PFSK-1 (cell line): ENCODE data around the gene RGS17.

ENCODE experiments used
- POLR2AphosphoS5 ChIP-seq: IDR thresholded peaks from 2 replicates; pipeline ENCODE4 v1.6.1; 2012; ENCODE audit warnings: low read depth, mild to moderate bottlenecking, control low read depth, low read length, moderate library complexity
- SIN3A ChIP-seq: IDR thresholded peaks from 2 replicates; pipeline ENCODE4 v1.6.1; 2012; ENCODE audit warnings: mild to moderate bottlenecking, low read length, moderate library complexity, borderline replicate concordance; ENCODE audit not compliant: insufficient read depth
- TF ChIP-seq, protein P1 (sequence below), 2 experiments: IDR thresholded peaks; 2 replicates each; pipeline versions ENCODE4 v1.6.1 to v1.8.0; 2011 to 2012; ENCODE audit warnings: low read depth in 2 of 2, low read length in 2 of 2, control low read depth in 1 of 2, inconsistent platforms in 1 of 2, mild to moderate bottlenecking in 1 of 2, moderate library complexity in 1 of 2; ENCODE audit not compliant: insufficient read depth in 1 of 2

DNA sequence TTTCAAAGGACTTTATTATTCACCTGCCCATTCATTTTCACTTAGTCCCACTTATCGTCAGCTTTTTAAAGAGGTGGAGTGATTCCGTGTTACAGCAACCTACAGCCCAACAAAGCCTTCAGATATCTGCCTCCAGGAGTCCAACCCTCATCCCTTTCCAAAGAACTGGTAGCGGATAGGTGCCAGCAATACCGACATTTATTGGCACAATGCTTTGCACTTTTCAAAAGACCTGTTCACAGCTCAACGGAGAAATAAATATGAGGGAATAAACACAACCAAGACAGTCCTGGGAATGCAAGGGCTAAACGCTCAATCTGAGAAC lies 127.8 kb downstream of the RGS17 start:
- TF ChIP-seq POLR2AphosphoS5: no peak
- TF ChIP-seq, protein P1, sequence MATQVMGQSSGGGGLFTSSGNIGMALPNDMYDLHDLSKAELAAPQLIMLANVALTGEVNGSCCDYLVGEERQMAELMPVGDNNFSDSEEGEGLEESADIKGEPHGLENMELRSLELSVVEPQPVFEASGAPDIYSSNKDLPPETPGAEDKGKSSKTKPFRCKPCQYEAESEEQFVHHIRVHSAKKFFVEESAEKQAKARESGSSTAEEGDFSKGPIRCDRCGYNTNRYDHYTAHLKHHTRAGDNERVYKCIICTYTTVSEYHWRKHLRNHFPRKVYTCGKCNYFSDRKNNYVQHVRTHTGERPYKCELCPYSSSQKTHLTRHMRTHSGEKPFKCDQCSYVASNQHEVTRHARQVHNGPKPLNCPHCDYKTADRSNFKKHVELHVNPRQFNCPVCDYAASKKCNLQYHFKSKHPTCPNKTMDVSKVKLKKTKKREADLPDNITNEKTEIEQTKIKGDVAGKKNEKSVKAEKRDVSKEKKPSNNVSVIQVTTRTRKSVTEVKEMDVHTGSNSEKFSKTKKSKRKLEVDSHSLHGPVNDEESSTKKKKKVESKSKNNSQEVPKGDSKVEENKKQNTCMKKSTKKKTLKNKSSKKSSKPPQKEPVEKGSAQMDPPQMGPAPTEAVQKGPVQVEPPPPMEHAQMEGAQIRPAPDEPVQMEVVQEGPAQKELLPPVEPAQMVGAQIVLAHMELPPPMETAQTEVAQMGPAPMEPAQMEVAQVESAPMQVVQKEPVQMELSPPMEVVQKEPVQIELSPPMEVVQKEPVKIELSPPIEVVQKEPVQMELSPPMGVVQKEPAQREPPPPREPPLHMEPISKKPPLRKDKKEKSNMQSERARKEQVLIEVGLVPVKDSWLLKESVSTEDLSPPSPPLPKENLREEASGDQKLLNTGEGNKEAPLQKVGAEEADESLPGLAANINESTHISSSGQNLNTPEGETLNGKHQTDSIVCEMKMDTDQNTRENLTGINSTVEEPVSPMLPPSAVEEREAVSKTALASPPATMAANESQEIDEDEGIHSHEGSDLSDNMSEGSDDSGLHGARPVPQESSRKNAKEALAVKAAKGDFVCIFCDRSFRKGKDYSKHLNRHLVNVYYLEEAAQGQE (IDR thresholded peaks at IDR 0.05; ENCODE audit: insufficient read depth in 1 of 2, low read depth in 2 of 2, low read length in 2 of 2): no peak
- no peak for TF ChIP-seq SIN3A
